Middle frontal gyrus (tissue), 1 donor: ENCODE data around the gene RHBDF1.
A peak's percentile ranks its signal among the peaks of the same experiment; 100 is the strongest.

Source experiments
- DNase-seq: peaks from one replicate; pipeline ENCODE4 v3.0.0-alpha.2; 2015; ENCODE audit warnings: low spot score; ENCODE audit errors: extremely low spot score

Gene RHBDF1

DNA sequence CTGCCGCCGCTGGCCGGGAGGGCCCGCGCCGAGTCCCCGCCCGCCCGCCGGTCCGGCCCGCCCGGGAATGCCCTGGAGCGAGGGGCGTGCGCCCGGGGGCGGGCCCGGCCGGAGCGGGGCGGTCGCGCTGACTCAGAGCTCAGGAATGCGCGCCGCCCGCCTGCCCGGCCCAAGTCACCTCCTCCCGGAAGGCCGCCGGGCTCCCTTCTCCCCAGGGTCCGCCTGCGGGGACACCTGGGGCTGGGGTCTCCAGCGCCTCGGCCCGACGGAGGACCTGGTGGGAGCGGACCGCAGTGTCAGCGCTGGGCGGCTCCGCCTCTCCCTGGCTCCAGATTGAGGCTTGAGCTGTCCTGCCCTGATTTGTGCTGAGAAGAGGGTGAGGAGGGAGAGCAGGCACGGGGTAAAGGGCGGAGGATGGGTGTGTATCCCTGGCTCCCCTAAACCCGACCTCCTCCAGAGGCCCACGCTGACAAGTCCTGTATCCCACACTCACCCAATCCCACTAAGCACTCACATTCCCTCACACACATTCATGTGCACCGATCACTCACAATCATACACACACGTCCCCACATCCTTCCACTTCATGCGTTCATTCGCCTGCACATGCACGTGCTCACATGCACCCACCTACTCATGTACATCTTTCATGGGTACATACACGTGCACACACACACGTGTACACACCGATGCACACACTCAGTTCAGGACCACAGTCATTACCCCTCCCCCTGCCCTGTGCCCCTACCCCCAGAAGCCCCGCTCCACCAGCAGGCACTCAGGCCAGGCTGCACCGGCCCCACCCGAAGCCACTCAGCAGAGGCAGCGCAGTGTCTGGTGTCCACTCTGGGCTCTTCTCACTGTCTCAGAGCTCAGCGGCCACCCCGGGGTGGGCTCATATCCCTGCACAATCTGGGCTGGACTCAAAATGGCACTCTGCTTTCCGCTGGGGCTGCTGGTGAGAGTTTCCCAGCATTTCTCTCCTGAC is at the start of gene RHBDF1:
RHBDF1 (minus strand) TSS at position 71 of the 988 bp plus-strand sequence. CDS start 7,616 bp downstream, outside the sequence.
- no peak for DNase-seq

DNA sequence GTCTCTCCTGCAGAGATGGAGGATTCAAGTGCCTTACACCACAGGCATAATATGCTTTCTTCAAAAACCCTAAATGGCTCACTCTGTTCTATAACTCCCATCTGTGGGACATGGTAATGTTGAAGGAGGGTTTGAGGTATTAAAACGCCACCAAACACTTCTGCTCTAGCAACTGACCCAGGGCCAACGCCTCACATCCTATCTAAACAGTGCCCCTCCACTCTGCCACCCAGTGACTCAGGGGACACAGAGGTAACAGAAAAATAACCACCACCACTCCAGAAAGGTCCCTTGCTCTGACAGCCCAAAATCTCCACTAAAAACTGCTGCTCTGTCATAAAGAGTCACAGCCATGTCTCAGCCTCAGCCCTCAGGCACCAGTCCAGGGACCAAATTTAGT is 48.3 kb upstream of the RHBDF1 start:
- no peak for DNase-seq

- no peak for DNase-seq
Observed at GRCh38 chr16:119835-120491, 47.5 kb upstream of the RHBDF1 start.

DNA sequence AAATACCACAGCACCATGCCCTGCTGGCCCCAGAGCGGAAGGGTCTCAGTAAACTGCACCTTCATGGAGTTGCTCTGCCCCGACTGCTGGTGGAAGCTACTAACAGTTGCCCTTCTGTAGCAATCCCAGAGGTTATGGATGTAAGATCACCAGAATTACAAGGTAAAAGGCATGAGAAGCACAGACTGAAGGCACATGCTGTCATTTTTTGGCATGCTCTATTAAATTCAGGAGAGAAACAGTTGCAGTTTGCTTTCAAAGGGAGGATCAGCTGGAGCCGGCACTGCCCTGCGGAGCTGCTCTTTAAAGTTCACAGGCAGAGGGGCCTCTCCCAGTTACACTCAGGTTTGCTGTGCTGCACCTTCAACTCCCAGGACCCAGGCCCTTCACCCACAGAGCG is 46.9 kb upstream of the RHBDF1 start:
- no peak for DNase-seq

DNA sequence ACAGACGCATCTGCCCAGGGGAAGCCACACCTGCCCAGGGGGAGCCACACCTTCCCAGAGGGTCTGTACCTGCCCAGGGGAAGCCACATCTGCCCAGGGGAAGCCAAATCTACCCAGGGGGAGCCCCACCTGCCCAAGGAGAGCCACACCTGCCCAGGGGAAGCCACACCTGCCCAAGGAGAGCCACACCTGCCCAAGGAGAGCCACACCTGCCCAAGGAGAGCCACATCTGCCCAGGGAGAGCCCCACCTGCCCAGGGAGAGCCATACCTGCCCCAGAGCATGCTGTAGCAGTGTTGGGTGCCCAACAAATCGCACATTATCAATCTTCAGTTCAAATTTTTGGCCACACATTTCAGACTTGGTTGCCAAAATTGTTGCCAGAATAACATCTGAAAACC is 46.4 kb upstream of the RHBDF1 start:
- DNase-seq: no peak

DNA sequence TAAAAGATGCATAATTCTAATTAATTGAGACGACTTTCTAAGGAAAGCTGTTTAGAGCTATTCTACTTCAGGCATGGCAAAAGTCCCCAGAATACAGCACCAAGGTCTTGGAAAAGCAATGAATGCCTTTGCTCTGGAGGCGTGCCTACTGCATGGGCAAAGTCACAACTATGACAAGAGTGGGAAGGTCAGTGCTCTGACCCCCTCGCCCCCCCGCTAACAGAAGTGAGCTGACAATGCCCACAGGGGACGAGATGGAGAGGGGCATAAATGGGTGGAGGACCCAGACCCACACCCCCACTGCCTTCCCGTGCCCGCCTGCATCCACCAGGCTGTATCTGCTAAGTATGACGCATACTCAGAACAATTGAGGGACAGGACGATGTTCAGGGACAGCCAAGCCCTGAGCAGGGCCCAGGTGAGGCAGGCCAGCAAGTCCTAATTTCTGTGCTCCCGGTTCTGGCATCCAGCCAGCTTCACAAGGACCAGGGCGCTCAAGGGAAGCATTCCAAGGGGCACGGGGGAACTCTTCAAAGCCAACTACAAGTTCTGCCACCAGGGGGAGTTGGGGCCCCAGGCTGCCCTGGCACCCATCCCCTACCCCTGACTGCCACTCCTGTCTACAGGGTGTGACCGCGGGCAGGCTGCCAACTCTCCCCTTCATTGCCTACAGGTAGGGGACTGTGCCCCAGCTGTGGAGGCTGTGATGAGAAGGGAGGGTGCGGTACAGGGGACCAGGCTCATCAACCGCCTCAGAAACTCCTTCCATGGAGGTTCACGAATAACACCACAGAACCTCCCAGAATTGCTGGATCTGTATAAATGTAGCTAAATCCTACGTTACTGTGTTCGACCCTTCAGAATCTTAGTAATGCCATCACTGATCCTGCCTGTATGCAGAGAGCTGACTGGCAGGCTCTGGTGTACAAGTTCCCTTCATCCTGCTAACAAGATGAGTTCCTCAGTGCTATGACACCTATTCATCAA is 45.2 kb upstream of the RHBDF1 start:
- DNase-seq: no peak

GRCh38 chr16:116015-116414 is 43.6 kb upstream of the RHBDF1 start:
- no peak for DNase-seq

DNA sequence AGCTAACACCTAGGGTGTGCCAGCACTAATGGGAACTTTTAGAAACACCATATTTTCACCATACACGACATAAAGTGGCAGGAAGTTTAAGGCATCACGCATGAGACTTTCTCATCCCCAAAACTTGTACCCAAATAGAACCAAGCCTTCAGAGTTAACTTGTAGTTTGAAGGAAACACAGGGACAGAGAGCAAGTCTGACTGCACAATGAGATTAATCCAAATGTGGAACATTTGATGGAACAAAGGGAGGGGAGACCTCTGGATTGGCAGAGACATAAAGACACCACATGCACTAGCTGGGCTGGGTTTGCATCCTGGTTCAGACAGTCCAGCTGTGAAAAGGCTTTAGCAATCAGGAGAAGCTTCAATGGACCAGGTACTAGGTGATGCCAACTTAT is 41.9 kb upstream of the RHBDF1 start:
- DNase-seq: no peak

DNA sequence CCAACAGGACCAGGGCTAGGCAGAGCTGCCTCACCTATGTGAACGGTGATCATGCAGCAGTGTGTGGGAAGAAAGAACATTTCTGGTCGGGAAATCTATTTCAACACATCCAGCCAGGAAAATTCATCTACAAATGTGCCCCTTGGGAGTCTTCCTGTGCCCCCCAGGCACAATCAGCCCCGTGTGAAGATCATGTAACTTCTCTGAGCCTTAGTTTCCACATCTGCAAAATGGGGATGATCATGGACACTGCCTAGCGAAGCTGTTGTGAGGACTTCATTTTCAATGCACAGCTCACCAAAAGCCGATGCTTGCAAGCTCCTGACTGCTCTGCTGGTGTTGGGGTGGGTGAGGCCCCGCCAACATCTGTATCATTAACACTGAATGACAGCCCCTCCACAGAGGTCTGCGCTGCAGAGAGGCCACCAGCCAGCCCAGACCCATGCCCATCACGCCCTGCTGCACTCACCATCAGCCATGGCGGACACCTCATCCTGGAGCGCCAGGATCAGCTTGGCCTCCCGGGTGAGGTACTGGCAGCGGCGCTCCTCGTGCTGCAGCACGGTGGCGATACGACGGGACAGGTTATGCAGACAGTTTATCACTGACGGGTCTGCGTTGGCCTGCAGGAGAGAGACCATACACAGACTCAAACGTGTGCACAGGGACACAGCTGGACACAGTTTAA is 39.9 kb upstream of the RHBDF1 start:
- no peak for DNase-seq

DNA sequence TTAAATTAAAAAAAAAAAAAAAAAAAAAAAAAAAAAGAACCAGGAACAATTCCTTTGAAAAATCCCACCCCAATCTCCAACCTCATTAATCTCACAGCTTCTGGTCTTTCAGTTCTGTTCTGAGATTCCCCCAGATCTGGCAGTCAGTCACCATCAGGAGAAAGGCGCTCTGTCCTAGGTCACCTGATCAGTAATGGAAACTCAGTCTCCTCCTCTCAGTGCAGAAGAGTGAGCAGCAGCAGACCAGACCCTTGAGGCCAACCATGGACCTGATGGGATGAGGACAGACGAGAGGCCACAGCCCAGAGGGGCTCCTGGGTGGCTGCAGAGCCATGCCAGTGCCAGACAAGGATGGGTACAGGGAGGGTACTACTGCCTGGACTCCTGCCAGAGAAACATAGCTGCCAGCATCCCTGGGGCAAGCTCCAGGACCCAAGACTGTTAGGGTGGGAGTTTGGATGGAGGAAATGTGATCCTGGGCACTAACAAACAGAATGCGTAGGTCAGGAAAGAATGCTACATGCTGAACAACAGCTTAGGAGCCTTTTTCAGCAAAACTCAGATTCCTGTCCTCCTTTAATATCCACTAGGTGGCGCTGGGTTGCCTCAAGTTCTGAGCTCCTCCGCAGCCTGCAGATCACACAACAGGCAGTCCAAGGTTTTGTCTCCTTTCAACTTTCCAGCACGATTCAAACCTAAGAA is 34.3 kb upstream of the RHBDF1 start:
- DNase-seq: peak; percentile 80

DNA sequence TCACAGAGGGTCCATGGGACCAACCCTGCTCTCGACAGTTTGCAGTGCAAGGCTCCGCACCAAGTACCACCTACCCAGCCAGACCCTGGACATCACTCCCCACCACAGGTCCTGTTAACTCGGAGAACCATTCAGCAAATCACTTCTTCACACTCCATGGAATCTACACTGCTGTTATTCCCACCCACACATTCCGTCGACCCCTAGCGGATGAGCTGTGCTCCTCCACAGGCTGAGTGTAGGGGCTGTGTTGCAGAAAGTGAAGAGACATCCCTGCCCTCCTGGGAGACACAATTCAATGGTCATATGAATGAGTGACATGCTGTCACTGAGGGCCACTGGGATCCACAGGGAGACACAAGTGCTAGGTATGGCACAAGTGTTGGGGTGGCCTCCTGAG is 33.1 kb upstream of the RHBDF1 start:
- no peak for DNase-seq

DNA sequence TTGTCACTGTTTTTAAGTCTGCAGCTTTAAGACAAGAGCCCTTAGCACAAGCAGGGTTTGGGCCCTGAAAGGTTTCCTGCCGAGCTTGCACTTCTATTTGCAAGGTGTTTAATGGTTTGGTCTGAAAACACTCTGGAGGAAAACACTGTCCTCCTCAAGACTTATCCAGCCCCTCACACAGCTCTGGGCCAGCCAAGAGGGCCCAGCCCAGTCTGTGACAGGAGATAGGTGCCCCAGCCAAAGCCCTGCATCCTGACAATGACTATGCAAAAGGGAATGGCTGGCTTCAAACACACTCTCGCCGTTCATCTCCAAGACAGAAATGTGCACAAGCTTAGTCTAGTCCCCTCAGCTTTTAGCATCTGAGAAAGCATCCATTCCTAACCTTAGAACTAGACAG is 32.5 kb upstream of the RHBDF1 start:
- DNase-seq: no peak

- DNase-seq: no peak
Observed at GRCh38 chr16:104355-104754, 31.9 kb upstream of the RHBDF1 start.

GRCh38 chr16:102060-102855 is 29.8 kb upstream of the RHBDF1 start:
- no peak for DNase-seq

- DNase-seq: no peak
Observed at GRCh38 chr16:101586-101985, 29.2 kb upstream of the RHBDF1 start.

GRCh38 chr16:100989-101388 is 28.6 kb upstream of the RHBDF1 start:
- no peak for DNase-seq

DNA sequence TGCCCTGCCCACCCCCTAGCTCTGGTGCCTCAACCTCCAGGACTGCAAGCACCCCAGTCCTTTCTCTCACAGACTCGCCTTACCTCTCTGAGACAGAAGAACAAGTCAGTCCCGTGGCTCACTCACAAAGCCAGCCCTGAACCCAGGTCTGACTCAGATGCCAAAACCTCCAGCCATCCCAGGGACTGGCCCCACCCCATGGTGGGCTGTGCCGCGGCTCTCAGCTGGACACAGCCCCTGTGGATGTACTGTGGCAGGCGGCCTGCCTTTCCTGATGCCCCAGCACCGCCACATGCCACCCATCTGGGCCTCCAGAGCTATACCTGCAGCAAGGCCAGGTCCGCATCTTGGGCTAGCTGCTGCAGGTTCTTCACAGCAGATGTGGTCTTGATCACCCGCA is 25.4 kb upstream of the RHBDF1 start:
- DNase-seq: no peak

GRCh38 chr16:96935-97381 is 24.5 kb upstream of the RHBDF1 start:
- DNase-seq: peak; percentile 56

GRCh38 chr16:94918-95265 is 22.5 kb upstream of the RHBDF1 start:
- no peak for DNase-seq
